OCI-M2 (cell line): Measurements from ENCODE around the gene ARHGAP42.
"Not testable (repeated sequence)": the region's sequence is repeated elsewhere in the genome, so short reads cannot be mapped to it uniquely, and the experiment has no call there.

Experiments
- DNase-seq: peaks from one replicate; lab custom pipeline; 2025; ENCODE audit not compliant: unreplicated experiment; lab: John Stamatoyannopoulos, UW

The ARHGAP42 gene

DNA sequence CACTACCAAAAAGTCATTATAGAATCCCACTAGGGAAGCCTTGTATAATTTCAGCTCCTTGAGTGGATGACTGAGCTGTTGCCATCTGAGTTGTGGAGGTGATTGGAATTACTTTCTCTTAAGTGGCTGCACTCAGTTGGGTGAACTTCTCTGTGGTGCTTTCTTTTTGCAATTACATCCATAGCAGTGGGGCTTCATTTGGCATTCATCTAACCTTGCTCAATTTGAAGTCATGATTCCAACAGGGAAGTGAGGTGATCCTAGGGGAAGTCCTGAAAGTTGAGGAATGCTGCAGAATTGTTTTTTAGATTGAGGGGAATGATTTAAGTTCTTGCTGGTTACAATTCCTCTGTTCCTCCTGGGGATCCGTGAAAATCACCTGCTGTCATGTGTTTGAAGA lies 39.6 kb downstream of the ARHGAP42 start:
- no peak for DNase-seq

DNA sequence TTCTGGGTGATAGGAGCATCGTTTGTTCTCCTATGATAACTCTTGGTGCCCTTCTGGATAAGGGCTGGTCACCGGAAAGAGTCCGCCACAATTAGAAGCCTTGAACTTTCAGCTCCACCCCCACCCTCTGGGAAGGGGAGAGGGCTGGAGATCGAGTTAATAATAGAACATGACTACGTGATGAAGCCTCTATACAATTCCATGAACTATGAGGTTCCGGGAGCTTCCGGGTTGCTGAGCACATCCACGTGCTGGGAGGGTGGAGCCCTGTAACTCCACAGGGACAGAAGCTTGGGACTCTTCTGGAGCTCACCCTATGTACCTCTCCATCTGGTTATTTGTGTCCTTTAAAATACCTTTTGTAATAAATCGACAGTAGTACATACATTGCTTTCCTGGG lies 40.3 kb downstream of the ARHGAP42 start:
- no peak for DNase-seq

DNA sequence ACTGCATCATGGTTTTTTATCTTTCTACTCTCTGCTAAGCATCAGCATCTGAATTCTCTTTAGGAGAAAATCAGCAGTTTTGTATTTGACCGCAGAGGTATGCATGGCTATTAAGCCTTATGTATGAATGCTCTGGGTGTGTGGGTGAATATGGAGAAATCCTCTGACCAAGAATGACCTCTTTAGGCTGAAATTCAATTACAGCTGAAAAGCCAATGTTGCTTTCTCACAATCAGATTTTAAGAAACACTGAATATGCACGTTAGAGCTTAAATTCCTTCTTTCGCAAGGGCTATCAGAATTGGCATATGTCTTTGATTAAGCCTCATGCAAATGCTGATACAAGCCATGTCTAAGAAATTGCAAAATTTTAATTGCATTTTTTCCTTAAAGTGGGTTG lies 43.2 kb downstream of the ARHGAP42 start:
- no peak for DNase-seq

DNA sequence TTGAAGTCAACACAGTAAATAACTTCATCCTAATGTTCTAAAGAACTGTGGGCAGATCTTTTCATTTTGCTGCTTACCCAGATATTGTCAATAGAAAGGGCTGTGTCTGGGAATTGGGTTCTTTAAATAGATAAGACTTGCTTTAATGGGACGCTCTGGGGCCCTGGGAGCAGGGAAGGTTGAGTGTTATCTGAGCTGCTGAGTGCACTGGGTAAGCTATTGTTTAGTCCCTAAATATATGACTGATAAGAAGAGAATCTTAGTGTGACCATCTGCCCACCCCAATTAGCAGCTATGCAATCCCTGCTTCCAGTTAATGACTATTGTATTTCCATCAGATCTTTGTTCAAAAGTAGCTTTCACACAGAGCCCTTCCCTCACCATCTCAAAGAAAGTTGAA lies 44.4 kb downstream of the ARHGAP42 start:
- no peak for DNase-seq

DNA sequence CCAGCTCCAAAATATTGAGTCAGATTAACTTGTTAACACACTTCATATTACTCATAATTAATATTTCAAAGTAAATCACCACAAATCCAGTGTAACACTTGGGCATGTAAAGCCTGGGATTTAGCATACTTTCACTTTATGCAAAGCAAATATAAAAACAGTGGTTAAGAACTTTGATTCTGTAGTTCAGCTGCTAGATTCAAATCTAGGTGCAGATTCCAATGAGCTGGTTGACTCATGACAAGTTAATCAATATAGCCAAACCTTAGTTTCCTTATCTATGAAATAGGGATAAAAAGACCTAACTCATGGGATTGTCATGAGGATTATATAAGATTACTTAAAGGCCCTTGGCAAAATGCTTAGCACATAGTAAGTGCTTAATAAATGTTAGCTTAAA lies 45.9 kb downstream of the ARHGAP42 start:
- no peak for DNase-seq

DNA sequence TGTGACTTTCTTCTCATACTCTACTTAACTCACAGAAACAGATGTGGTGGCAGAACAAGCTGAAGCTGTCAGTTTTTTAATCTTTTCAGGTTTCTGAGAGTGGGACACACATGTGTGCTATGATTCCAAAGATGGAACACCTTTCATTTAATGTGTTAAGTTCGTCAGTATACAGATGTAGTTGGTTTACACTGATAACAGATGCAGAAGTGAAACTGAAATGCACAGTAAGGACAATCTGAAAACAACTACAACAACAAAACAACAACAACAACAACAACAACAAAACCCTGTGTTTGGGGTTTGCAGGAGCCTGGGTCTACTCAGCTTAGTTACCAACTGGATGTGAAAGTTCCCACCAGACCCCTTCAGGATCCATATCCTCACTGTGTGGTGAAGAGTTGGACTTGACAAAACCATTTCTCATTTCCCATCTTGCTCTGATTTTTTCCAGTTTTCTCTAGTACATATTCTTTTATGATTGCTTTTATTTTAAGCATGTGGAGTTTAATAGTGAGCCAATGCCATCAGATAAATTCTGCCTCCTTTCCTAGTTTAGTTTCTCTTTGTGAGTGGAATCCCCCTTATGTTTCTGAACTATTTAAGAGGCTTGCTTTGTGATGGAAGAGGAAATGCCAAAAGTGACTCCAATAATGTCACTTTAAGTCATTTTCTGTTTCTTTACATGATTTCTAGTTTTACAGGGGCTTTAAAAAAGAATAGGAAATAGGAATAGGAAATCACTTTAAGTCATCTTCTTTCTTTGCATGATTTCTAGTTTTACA lies 47.8 kb downstream of the ARHGAP42 start:
- no peak for DNase-seq

DNA sequence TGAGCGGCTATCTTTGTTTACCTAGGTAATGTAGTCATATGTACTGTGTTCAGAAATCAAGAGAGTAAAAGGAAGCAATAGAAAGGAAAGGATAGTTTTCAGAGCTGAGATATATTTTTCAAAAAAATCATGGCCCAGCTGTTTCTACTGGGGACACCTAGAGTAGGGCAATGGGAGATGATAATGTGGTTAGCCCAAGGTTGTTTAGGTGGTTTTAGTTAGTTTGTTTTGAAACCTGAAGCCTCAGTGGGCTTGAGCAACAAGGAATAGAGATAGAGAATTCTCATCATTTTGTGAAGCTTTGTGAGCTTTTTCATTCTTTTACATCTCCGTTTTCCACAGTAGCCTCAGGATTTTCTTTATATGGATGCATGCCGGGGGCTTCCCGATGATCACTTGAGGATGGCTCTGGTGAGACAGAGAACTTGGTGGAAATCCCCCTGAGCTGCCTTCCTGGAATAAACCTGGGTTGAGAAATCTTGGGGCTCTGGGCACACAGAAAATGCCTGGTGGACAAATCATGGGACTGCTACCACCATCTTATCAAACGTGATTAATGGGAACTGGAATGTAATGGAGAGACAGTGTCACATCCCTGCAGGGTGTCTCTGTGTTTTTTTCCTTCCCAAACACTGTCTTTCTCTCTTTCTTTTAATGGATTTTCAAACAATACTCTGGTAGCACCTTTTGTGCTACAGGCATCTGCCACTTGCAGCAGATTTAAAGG lies 49.0 kb downstream of the ARHGAP42 start:
- no peak for DNase-seq

DNA sequence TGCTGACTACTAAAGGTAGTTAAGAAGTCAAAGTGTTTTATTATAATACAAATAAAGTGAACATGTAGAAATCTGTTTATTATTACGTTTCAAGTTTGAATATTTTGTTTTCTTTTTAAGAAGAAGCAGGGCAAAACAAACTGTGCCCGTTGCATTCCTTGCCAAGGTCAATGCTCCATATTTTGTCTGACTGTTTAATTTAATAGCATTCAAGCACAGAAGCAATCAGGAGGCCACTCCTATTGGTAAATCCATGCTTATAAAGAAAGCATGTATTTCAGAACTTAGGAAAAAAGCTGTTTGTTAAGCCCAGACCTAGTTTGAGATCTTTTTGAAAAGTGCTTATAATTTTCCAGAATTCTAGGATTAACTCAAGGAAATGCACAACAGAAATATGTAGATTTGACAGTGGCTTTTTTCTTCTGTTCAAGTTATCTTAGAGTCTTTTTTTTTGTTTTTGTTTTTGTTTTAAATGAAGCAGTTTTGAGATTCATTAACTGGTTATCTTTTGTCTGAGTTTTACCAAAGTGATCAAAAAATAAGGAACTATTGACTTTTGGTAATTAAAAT lies 51.7 kb downstream of the ARHGAP42 start:
- DNase-seq: no peak

DNA sequence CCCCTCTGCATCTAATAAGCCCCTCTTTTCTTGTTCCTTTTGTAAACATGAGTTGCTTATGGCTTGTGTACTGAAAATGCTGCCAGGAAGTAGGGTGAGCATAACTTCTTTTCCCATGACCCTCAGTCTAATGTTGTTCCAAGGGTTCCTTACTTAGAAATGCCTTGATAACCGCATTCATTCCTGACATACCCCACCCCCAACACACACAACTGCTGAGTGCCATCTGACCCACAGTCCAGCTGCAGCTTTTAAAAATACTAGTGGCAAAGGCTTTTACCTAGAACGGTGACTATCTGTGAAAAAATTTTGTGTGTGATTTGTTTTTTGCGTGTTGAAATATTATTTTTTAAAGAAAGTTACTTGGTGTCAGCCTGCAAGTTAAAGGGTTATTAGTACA lies 52.6 kb downstream of the ARHGAP42 start:
- DNase-seq: no peak

DNA sequence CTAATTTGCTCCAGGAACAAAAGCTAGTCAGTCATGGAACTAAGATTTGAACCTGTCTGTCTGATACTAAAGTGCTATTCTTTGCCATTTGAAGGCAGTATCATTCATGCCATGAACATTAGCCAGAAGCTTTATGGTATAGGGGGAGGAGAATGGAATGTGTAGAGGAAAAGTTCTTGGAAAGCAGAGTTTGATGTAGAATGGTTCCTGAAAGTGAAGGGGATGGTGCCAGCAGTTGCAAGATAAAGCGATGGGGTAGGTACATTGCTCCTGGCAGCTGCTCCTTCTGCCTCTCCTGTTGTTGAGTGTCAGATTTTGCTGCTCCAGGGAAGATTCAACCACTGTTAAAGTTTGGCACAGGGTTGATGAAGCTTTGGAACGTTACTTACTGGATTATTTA lies 53.4 kb downstream of the ARHGAP42 start:
- no peak for DNase-seq

DNA sequence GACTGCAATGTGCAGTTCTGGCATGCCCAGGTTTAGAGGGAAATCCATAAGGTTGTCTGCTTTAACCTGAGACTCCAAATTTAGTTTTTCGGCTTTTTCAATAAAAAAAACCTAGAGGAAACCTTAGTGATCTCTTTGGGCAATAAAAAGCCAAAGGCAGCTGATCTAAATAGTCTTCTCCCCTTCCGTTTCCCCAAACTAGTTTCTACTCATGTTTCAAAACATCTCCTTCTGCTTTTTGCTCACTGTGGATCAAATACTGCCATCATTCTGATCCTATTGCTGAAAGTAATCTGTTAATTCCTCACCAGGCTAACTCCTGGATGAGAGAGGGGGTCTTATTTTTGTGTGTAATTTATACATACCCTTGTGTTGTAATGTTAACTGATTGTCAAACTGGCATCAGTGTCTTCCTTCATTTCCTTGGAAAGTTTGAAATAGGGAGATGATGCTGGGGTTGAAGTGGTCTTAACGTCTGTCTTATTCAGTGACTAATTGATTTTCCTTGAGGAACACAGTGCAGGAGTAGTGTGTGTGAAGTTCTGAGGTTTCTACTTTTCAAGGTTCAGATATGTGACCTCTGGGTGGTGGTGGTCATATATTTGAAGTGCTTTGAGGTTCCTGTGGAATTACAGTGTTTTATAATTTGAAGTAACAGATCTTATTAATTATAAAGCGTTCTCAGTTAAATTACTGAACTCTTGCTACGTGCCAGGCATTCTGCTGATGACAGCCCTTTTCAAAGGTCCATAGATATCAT lies 55.0 kb downstream of the ARHGAP42 start:
- no peak for DNase-seq

DNA sequence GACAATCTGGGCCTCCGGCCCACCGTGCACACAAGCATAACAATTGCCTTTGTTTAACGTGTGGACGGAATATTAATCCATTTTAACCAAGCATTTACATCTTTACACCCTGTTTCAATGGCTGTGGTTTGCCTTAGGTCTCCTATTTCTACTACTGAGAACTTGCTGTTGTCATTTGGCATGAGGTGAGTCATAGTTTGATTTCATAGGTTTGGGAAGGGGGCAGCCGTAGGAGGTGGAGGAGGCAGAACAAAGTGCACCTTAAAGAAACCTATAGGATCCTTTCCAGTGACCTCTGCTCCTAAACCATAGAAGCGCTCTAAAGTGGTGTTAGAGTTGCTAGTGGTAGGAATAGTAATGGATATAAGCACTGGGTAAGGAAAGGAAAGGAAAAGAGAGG lies 59.4 kb downstream of the ARHGAP42 start:
- DNase-seq: no peak

DNA sequence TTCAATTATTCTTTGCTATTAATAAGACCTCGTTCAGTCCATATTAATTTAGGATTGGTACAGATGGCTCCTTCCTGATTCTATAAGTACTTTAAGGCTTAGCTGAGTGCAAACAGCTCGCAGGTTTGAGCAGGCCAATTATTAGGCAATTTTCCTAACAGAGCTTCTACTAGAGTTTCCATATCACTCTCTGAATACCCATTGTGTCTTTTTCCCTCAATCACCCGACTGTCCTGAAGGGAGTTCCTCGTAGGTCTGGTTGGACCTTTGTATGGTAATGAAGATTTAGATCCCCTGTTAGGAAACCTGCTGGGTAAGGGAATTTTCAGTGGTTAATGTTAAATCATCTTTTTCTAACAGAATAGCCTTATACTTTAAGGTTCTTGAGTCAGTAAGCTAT lies 61.1 kb downstream of the ARHGAP42 start:
- no peak for DNase-seq

DNA sequence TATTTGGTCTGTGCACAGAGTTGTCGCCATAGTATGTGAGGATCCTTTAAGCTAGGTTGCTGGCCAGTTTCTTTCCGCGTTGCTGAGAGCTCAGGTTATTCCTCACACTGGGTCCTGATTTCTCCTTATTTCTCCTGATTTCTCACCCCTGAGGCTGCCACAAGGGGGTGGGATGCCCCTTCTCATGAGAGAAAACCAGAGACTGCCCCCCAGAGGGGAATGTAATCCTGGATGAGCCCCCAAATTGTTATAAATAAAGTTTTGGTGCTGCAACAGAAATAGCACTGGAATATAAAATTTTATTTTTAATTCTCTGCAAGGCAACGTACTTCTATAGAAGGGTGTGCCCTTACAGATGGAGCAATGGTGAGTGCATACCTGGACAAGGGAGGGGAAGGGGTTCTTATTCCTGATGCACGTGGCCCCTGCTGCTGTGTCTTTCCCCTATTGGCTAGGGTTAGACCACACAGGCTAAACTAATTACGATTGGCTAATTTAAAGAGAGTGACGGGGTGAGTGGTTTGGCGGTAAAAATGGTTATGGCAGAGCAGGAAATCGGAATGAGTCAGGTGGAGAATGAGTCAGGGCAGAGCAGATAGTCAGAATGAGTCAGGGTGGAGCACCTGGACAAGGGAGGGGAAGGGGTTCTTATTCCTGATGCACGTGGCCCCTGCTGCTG lies 62.9 kb downstream of the ARHGAP42 start:
- not testable (repeated sequence) for DNase-seq

DNA sequence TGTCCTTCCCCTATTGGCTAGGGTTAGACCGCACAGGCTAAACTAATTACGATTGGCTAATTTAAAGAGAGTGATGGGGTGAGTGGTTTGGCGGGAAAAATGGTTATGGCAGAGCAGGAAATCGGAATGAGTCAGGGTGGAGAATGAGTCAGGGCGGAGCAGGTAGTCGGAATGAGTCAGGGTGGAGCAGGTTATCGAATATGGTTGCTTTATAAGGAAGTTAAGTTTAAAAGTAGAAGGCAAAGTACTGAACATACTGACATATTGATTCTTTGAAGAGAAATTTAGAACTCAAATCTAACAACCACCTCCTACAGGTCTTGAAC lies 63.4 kb downstream of the ARHGAP42 start:
- not testable (repeated sequence) for DNase-seq

DNA sequence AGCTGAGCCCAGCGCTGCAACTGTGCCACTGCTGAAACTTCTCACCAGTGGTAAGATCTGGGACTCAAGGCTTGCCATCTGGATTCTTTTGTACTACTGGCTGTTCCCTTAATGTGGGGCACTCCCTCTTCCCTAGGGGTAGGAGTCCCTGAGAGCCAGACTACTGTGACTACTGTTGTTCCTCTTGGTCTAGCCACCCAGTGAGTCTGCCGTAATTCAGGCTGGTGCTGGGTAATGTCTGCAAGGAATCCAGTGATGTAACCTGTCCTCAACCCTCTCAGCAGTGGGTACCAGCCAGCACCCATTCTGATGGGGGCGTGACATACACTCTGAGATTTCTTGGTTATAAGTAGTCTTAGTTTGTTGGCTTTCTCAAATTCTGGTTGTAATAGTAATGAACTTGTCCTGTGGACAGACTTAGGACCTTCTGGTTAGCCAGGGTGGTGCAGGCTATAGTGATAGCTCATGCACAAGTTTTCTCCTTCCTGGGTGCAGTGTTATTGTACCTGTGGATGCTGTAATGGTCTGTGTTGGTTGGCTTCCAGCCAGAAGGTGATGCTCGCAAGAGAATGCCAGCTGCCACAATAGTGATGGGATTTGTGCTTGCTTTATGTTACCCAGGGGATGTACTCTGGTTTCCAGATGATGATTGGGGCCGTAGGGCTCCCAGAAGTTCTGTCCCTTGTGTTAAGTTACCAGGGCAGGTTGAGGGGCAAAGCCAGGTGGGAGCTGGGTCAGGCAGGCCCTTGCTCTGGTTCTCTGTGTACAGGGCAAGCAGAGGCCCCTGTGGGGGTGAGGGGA lies 65.5 kb downstream of the ARHGAP42 start:
- DNase-seq: no peak

DNA sequence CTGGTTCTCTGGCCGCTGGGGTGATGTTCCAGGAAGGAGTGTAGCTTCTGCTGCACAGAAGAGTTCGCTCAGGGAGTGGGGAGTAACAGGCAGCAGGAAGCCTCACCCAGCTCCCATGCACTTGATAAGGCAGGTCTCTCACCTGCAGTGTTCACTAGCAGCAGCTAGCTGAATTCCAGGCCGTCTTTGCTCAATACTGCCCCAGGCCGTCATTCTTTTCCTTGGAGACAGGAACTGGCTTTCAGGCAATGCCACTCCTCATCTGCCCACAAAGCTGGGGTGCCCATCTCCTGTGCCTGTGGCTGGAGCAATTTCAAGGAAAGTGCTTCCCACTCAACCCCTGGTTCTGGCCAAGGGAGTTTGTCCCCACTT lies 66.1 kb downstream of the ARHGAP42 start:
- DNase-seq: no peak

DNA sequence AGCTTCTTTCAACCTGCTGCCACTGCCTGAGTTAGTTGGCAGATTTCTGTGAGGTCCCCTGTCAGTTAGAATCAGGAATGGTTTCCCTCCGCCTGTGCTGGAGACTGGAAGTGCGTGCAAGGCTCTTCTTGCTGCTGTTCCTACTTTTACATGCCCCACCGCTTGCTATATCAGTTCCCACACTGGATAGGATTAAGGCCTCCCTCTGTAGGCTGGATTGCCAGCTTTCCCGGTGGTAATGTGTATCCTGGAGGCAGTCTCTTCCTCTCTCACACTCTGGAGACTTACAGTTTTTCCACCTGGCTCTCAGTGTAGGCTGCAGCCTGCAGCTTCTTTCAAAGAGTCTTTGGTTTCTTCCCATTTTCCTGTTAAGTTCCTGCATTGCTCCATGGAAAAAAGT lies 66.5 kb downstream of the ARHGAP42 start:
- no peak for DNase-seq

DNA sequence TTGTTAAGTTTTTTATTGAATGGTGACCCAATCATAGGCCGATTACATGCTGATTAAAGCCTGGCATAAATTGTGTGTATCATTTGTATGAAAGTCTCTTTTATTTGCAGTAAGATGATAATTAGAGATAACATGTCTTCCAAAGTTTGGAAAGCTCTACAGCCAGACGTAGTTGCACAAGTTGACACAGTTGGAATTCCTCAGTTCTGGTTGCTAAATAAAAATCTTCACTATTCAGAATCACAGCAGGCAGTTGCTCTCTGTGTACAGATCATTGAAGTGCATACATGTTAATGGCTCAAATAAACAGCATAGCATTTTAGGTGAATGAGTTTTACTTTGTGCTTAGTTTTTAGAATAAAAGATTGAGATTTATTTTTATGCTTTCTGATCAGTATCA lies 69.5 kb downstream of the ARHGAP42 start:
- DNase-seq: no peak

DNA sequence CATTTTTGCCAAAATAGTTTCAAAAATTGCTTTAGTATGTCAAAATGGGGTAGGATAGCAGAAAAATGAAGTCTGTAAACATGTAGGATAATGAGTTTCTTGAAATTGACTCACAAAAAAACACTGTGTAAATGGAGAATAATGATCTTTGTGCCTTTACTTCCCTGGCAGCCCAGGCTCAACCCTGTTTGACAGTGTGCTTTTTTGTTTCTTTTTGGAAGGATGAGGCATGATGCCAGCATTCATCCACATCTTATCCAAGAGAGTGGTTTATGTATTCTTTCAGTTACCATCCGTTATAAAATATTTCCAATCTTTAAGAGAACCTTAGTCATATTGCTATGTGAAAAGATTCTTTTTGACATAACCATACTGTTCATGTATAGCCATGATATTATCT lies 70.6 kb downstream of the ARHGAP42 start:
- DNase-seq: no peak
